Measurements from ENCODE around the gene SAA4.

The SAA4 gene

GRCh38 chr11:18235394-18236334 is 938 bp downstream of the SAA4 start:
- TF ChIP-seq ZFX (IDR thresholded peaks at IDR 0.05) (no peak), CTCF (conservative IDR thresholded peaks at IDR 0.05) (no peak)
- no peak overlapping the region for H3K27ac ChIP-seq

GRCh38 chr11:18233912-18234311 is 2.7 kb downstream of the SAA4 start:
- TF ChIP-seq ZFX (IDR thresholded peaks at IDR 0.05) (no peak), CTCF (conservative IDR thresholded peaks at IDR 0.05) (no peak)
- no peak overlapping the region for H3K27ac ChIP-seq

- no peak for TF ChIP-seq ZFX (IDR thresholded peaks at IDR 0.05)
- TF ChIP-seq CTCF (conservative IDR thresholded peaks at IDR 0.05), result no peak
- H3K27ac ChIP-seq, result no peak overlapping the region
Observed at GRCh38 chr11:18230859-18231258, 5.7 kb downstream of the SAA4 start.

DNA sequence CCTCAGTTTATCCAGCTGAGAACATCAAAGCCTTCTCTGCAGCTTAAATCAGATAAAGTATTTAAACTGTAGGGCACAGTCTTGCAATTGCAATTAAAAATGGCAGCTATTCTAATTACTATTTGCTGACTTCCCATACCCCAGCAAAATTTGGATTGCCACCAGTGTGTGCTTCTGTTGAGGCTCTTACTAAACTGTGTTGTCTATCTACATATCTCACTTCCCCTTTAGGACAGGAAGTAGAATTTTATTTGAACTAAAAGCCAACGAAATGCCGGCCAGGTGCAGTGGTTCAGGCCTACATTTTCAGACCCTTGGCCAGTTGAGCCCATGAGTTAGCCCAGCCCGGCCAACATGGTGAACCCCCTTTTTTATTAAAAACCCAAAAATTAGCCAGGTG is 7.1 kb downstream of the SAA4 start:
- H3K27ac ChIP-seq, result no peak overlapping the region
- TF ChIP-seq ZFX (IDR thresholded peaks at IDR 0.05) (no peak), CTCF (conservative IDR thresholded peaks at IDR 0.05) (no peak)

DNA sequence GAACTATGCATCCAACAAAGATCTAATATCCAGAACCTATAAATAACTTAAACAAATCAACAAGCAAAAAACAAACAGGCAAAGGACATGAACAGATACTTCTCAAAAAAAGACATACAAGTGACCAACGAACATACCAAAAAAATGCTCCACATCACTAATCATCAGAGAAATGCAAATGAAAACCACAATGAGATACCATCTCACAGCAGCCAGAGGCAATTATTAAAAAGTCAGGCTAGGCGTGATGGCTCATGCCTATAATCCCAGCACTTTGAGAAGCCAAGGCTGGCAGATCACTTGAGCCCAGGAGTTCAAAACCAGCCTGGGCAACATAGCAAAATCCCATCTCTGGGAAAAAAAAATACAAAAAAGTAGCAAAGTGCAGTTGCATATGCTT is 10.7 kb downstream of the SAA4 start:
- H3K27ac ChIP-seq, result no peak overlapping the region
- TF ChIP-seq CTCF (conservative IDR thresholded peaks at IDR 0.05) (no peak), ZFX (IDR thresholded peaks at IDR 0.05) (no peak)

DNA sequence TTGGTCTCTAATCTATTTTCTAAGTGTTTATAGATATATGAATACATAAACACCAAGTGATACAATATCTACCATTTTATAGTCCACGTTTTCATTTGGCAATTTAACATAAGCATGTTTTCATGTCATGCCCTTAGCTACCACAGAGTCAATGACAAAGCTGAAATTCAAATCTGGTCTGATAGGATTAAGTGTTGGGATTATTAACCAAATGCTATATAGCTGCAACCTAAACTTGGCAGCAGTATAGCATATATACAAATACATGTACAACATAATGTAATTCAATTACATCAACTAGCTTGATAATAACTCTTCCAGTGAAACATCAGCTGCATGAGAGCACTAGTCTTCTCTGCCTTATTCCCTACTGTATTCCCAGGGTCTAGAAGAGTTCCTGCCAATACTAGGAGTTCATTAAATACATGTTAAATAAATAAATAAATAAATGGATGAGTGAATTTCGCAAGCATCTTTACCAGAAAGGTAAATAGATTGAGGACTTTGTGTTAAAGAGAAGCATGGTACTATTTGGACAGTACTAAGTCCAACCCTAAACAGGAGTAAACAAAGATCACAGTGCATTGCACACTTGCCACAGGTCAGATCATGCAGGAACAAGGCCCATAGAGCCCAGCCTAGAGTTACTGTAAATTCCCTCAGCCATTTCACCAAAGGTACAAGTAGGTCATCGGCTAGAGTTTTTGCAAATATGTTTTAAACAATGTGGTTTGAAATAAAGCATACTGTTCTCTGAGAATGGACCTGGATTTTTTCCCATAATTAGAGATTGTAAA is 12.8 kb downstream of the SAA4 start:
- no peak for TF ChIP-seq CTCF (conservative IDR thresholded peaks at IDR 0.05)
- TF ChIP-seq ZFX (IDR thresholded peaks at IDR 0.05), result no peak
- H3K27ac ChIP-seq, result peak overlapping the region; percentile 15; the same call in 1 of the 2 replicates
